HepG2 (cell line): ENCODE measurements around the gene TMEM184B. TPM values are rescaled to one million over a fixed set of nuclear protein-coding genes. Genes with fewer than 3 reads are reported as not detected.

Experiments used
- ARNT2 ChIP-seq: sonication (generic); formaldehyde crosslinking; IDR thresholded peaks from 2 replicates; pipeline ENCODE4 v1.8.0; 2022; ENCODE audit warnings: mild to moderate bottlenecking, low read depth, missing genetic modification reagents, moderate library complexity
- FOXO1 ChIP-seq: sonication (generic); formaldehyde crosslinking; IDR thresholded peaks from 2 replicates; pipeline ENCODE4 v1.4.0; 2020; ENCODE audit warnings: missing genetic modification reagents
- RXRB ChIP-seq: IDR thresholded peaks from 2 replicates; pipeline ENCODE4 v1.6.1; 2016; ENCODE audit warnings: borderline replicate concordance, missing genetic modification reagents, missing compliant biosample characterization
- SALL1 ChIP-seq: sonication (generic); formaldehyde crosslinking; IDR thresholded peaks from 2 replicates; pipeline ENCODE4 v1.8.0; 2022; ENCODE audit warnings: mild to moderate bottlenecking, missing genetic modification reagents
- SMAD1 ChIP-seq: sonication (generic); formaldehyde crosslinking; IDR thresholded peaks from 2 replicates; pipeline ENCODE4 v1.4.0; 2020; ENCODE audit warnings: missing genetic modification reagents, low read depth, mild to moderate bottlenecking, borderline replicate concordance
- TBX3 ChIP-seq: fragments of 450-650 bp; IDR thresholded peaks from 2 replicates; pipeline ENCODE4 v1.6.1; 2017; ENCODE audit warnings: antibody characterized with exemption, mild to moderate bottlenecking, inconsistent platforms, borderline replicate concordance
- YEATS2 ChIP-seq: sonication (generic); formaldehyde crosslinking; IDR thresholded peaks from 2 replicates; pipeline ENCODE4 v1.4.0; 2020; ENCODE audit warnings: missing genetic modification reagents, borderline replicate concordance
- ZNF790 ChIP-seq: sonication (generic); formaldehyde crosslinking; IDR thresholded peaks from 2 replicates; pipeline ENCODE4 v1.8.0; 2022; ENCODE audit warnings: missing genetic modification reagents, mild to moderate bottlenecking, borderline replicate concordance
- ZNF841 ChIP-seq: sonication (generic); formaldehyde crosslinking; IDR thresholded peaks from 2 replicates; pipeline ENCODE4 v1.8.1; 2023; ENCODE audit warnings: missing genetic modification reagents, borderline replicate concordance
- ZNF879 ChIP-seq: sonication (generic); formaldehyde crosslinking; IDR thresholded peaks from 2 replicates; pipeline ENCODE4 v1.8.1; 2023; ENCODE audit warnings: missing genetic modification reagents
- polyA plus RNA-seq, 8 experiments: library from polyadenylated mRNA; depleted of rRNA in 3 of 8; stranded (reverse) in 7 of 8; unstranded in 1 of 8; fragments of >200 nt; fragmentation: Illumina TruSeq in 4 of 8; extraction: Trizol in 4 of 8; gene quantifications; 2 replicates each; pipeline versions ENCODE4 v1.2.1 to v1.2.3, GENCODE V29; 2011 to 2016; ENCODE audit warnings: low read depth in 4 of 8, missing spikeins in 1 of 8, mixed read lengths in 1 of 8; ENCODE audit not compliant: insufficient read depth in 1 of 8
- total RNA-seq, 5 experiments: library from RNA; depleted of rRNA; stranded (reverse); fragments of >200 nt; fragmentation: Illumina TruSeq; extraction: Trizol; gene quantifications; 2 replicates each; pipeline ENCODE4 v1.2.3, GENCODE V29; 2016; ENCODE audit warnings: low read depth in 1 of 5
- TF ChIP-seq, protein P1 (sequence below): sonication (generic); IDR thresholded peaks from 2 replicates; pipeline ENCODE4 v1.6.1; 2016; ENCODE audit warnings: low read depth, borderline replicate concordance
- TF ChIP-seq, protein P2 (sequence below): sonication (generic); formaldehyde crosslinking; IDR thresholded peaks from 2 replicates; pipeline ENCODE4 v1.5.0; 2020; ENCODE audit warnings: mild to moderate bottlenecking, missing genetic modification reagents
- TF ChIP-seq, protein P3 (sequence below): sonication (generic); formaldehyde crosslinking; IDR thresholded peaks from 2 replicates; pipeline ENCODE4 v1.4.0; 2020; ENCODE audit warnings: missing genetic modification reagents
- TF ChIP-seq, protein P4 (sequence below): sonication (generic); formaldehyde crosslinking; IDR thresholded peaks from 2 replicates; pipeline ENCODE4 v1.4.0; 2020; ENCODE audit warnings: missing genetic modification reagents, borderline replicate concordance
- TF ChIP-seq, protein P5 (sequence below): sonication (generic); formaldehyde crosslinking; IDR thresholded peaks from 2 replicates; pipeline ENCODE4 v1.4.0; 2020; ENCODE audit warnings: mild to moderate bottlenecking, missing genetic modification reagents, borderline replicate concordance

Gene TMEM184B
- total and polyA plus RNA-seq, 2 of the 13 experiments (the other 11 are each of a cell fraction or from before 2014, with no cell fraction given): 15.9 to 16.0 TPM

DNA sequence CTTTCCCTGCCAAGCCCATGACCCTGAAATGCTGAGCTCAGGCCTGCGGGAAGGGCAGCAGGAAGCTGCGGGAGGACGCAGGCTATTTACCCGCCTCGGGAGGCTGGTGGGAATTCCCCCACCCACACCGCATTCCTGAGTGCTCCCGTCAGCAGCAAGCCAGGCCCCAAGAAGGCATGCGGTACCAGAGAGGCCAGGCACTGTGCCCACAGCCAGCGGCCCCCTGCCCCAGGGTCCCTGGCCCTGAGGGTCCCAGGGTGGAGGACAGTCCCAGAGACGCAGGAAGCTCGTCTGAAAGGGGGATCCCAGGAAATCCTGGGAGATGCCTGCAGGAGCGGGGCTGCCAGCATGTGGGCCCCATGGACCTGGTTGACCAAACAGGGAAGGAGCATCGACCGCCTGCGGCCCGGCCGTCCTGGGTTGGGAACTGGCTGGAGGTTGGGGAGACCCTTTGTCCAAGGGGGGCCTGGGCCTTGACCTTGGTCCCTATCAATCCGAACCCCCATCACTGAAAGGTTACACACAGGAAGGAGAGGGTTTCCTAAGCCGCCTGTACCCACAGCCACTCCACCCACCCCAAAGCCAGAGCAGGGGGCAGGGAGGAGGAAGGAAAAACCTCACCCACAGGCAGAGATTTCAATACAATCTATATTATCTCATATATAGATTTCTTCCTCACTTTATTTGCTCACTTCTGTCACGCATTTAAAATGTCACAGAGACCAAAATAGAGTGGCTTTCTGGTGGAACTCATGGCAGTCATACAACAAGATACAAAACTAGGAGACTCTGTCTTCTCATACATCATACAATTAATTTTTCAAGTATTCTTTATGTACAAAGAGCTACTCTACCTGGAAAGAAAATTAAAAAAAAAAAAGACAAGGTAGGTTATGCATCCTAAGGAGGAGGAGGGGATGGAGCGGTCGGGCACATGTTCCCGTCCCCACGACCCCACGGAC, 53.9 kb downstream of the TMEM184B start (continued):
- TF ChIP-seq, protein P1, sequence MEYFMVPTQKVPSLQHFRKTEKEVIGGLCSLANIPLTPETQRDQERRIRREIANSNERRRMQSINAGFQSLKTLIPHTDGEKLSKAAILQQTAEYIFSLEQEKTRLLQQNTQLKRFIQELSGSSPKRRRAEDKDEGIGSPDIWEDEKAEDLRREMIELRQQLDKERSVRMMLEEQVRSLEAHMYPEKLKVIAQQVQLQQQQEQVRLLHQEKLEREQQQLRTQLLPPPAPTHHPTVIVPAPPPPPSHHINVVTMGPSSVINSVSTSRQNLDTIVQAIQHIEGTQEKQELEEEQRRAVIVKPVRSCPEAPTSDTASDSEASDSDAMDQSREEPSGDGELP: peak; percentile 77; the same call in 1 of the 2 replicates
- TF ChIP-seq YEATS2: peak; percentile 67; the same call in 1 of the 2 replicates
- TF ChIP-seq RXRB (CRISPR knock-in tag): peak; percentile 75; the same call in 1 of the 2 replicates
- TF ChIP-seq TBX3: 0 out of 2 replicates have a peak, but pooled peaks have one; percentile 7
- no peak for TF ChIP-seq ZNF790 (CRISPR knock-in tag)
- TF ChIP-seq SALL1 (CRISPR knock-in tag): peak; percentile 85
- TF ChIP-seq, protein P2, sequence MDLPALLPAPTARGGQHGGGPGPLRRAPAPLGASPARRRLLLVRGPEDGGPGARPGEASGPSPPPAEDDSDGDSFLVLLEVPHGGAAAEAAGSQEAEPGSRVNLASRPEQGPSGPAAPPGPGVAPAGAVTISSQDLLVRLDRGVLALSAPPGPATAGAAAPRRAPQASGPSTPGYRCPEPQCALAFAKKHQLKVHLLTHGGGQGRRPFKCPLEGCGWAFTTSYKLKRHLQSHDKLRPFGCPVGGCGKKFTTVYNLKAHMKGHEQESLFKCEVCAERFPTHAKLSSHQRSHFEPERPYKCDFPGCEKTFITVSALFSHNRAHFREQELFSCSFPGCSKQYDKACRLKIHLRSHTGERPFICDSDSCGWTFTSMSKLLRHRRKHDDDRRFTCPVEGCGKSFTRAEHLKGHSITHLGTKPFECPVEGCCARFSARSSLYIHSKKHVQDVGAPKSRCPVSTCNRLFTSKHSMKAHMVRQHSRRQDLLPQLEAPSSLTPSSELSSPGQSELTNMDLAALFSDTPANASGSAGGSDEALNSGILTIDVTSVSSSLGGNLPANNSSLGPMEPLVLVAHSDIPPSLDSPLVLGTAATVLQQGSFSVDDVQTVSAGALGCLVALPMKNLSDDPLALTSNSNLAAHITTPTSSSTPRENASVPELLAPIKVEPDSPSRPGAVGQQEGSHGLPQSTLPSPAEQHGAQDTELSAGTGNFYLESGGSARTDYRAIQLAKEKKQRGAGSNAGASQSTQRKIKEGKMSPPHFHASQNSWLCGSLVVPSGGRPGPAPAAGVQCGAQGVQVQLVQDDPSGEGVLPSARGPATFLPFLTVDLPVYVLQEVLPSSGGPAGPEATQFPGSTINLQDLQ (CRISPR knock-in tag): no peak
- TF ChIP-seq, protein P3, sequence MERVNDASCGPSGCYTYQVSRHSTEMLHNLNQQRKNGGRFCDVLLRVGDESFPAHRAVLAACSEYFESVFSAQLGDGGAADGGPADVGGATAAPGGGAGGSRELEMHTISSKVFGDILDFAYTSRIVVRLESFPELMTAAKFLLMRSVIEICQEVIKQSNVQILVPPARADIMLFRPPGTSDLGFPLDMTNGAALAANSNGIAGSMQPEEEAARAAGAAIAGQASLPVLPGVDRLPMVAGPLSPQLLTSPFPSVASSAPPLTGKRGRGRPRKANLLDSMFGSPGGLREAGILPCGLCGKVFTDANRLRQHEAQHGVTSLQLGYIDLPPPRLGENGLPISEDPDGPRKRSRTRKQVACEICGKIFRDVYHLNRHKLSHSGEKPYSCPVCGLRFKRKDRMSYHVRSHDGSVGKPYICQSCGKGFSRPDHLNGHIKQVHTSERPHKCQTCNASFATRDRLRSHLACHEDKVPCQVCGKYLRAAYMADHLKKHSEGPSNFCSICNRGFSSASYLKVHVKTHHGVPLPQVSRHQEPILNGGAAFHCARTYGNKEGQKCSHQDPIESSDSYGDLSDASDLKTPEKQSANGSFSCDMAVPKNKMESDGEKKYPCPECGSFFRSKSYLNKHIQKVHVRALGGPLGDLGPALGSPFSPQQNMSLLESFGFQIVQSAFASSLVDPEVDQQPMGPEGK: peak; percentile 90
- no peak for TF ChIP-seq ZNF879 (CRISPR knock-in tag)
- TF ChIP-seq FOXO1: peak; percentile 92
- TF ChIP-seq, protein P4, sequence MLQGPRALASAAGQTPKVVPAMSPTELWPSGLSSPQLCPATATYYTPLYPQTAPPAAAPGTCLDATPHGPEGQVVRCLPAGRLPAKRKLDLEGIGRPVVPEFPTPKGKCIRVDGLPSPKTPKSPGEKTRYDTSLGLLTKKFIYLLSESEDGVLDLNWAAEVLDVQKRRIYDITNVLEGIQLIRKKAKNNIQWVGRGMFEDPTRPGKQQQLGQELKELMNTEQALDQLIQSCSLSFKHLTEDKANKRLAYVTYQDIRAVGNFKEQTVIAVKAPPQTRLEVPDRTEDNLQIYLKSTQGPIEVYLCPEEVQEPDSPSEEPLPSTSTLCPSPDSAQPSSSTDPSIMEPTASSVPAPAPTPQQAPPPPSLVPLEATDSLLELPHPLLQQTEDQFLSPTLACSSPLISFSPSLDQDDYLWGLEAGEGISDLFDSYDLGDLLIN (CRISPR knock-in tag): 0 out of 2 replicates have a peak, but pooled peaks have one; percentile 58
- no peak for TF ChIP-seq ZNF841 (CRISPR knock-in tag)
- TF ChIP-seq, protein P5, sequence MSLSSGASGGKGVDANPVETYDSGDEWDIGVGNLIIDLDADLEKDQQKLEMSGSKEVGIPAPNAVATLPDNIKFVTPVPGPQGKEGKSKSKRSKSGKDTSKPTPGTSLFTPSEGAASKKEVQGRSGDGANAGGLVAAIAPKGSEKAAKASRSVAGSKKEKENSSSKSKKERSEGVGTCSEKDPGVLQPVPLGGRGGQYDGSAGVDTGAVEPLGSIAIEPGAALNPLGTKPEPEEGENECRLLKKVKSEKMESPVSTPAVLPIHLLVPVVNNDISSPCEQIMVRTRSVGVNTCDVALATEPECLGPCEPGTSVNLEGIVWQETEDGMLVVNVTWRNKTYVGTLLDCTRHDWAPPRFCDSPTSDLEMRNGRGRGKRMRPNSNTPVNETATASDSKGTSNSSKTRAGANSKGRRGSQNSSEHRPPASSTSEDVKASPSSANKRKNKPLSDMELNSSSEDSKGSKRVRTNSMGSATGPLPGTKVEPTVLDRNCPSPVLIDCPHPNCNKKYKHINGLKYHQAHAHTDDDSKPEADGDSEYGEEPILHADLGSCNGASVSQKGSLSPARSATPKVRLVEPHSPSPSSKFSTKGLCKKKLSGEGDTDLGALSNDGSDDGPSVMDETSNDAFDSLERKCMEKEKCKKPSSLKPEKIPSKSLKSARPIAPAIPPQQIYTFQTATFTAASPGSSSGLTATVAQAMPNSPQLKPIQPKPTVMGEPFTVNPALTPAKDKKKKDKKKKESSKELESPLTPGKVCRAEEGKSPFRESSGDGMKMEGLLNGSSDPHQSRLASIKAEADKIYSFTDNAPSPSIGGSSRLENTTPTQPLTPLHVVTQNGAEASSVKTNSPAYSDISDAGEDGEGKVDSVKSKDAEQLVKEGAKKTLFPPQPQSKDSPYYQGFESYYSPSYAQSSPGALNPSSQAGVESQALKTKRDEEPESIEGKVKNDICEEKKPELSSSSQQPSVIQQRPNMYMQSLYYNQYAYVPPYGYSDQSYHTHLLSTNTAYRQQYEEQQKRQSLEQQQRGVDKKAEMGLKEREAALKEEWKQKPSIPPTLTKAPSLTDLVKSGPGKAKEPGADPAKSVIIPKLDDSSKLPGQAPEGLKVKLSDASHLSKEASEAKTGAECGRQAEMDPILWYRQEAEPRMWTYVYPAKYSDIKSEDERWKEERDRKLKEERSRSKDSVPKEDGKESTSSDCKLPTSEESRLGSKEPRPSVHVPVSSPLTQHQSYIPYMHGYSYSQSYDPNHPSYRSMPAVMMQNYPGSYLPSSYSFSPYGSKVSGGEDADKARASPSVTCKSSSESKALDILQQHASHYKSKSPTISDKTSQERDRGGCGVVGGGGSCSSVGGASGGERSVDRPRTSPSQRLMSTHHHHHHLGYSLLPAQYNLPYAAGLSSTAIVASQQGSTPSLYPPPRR: peak; percentile 65; the same call in 1 of the 2 replicates
- TF ChIP-seq ARNT2 (CRISPR knock-in tag): 0 out of 2 replicates have a peak, but pooled peaks have one; percentile 46
- TF ChIP-seq SMAD1 (CRISPR knock-in tag): no peak; the same call in 1 of the 2 replicates
